Effector CD4-positive, alpha-beta T cell (primary cell): ENCODE data around the gene SLC9C2.
"Not testable (repeated sequence)": the region's sequence is repeated elsewhere in the genome, so short reads cannot be mapped to it uniquely, and the experiment has no call there.

Source experiments
- DNase-seq: peaks from one replicate; pipeline ENCODE4 v3.0.0-alpha.2; 2020

Gene SLC9C2

GRCh38 chr1:173482683-173483082 lies 120.2 kb downstream of the SLC9C2 start:
- no peak for DNase-seq

- DNase-seq: no peak
Observed at GRCh38 chr1:173481195-173481772, 121.6 kb downstream of the SLC9C2 start.

DNA sequence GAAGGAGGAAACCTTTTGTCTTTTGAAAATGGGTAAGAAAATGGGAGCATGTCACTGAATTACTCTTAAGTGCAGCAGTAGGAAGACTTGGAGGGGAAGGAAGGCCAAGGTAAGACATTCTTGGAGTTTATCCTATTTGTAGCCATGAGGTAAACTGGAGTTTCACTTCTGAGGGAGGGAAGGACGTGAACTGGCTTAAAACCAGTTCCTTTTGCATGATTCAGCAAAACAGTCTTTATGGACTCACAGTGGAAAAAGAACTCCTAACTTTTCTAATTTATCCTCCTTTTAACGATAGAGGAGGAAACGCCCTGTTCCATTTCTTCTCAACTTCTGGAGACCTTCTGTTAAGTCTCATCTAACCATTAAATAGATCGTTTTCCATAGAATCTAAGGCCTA lies 123.2 kb downstream of the SLC9C2 start:
- no peak for DNase-seq

GRCh38 chr1:173478094-173478674 lies 124.7 kb downstream of the SLC9C2 start:
- DNase-seq: no peak

- peak; percentile 81 for DNase-seq
Observed at GRCh38 chr1:173477286-173478093, 125.4 kb downstream of the SLC9C2 start, which contains the start of gene PRDX6. Gene PRDX6, plus strand, starts transcription at chr1:173477335. Its CDS starts 63 bp downstream, at chr1:173477398.

DNA sequence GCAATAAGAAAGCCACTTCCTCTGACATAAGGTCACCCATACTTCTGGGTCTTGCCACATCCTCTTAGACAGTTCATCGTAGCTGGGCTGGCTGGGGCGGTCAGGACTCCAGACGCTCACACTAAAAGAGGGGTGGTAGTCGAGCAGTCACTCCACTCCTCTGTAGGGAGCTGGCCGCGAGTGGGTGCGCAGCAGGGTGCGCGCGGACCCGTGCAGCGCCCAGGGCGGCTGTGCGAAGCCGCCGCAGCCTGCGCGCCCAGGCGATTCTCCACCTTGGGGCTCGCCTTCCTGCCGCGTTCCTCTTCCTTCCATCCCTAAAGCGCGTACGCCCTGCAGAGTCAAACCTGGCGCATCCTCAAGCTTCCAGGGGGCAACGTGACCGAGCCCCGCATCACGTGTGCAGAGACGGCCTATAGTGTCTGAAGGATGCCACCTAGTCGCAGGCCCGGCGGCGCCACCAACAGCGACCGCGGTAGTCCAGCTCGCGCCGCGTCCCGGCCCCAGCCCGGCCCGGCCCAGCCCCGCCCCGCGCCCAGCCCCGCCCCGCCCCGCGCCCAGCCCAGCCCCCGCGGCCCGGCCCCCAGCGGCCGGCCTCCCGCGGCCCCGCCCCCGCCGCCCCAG lies 126.1 kb downstream of the SLC9C2 start:
- peak; percentile 62 for DNase-seq

DNA sequence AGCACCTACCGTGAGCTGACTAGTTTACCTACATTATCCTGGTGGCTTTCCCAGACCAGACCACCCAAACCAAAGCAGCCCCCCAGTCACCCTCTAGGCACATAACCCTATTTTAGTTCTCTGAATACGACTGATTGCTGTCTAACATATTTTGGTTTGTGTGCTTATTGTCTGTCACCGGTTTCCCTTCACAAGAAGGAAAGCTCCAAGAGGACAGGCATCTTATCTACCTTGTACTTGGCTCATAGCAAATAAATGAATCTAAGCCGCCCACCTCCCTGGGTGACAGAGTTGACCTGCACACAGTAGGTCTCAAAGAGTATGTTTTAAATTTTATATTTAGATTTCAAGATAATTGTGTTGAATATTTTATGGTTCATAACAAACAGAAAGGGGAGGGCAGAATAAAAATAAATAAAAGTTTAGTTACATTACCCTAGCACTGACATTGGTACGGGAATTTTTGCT lies 126.6 kb downstream of the SLC9C2 start:
- DNase-seq: no peak

GRCh38 chr1:173475564-173476196 lies 127.2 kb downstream of the SLC9C2 start:
- no peak for DNase-seq

GRCh38 chr1:173474780-173475421 lies 128.0 kb downstream of the SLC9C2 start:
- DNase-seq: not testable (repeated sequence)

DNA sequence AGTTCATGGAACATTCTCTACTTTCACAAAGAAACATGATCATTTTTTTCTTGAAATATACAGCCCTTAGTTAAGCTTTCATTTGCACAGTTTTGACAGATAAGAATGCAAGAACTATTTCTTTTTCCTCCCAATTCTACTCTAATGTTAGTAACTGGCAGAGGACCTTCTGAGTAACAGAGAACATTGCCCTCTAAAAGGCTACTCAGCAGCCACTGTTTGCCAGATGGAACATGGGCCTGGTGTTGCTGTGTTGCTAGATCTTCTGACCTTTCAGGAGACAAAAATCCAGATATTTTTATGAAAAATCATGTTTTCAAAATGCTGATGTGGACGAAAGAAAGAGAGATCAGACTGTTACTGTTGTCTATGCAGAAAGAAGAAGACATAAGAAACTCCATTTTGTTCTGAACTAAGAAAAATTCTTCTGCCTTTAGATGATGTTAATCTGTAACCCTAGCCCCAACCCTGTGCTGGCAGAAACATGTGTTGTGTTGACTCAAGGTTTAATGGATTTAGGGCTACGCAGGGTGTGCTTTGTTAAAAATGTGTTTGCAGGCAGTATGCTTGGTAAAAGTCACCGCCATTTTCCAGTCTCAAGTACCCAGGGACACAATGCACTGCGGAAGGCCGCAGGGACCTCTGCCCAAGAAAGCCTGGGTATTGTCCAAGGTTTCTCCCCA lies 128.6 kb downstream of the SLC9C2 start:
- no peak for DNase-seq

DNA sequence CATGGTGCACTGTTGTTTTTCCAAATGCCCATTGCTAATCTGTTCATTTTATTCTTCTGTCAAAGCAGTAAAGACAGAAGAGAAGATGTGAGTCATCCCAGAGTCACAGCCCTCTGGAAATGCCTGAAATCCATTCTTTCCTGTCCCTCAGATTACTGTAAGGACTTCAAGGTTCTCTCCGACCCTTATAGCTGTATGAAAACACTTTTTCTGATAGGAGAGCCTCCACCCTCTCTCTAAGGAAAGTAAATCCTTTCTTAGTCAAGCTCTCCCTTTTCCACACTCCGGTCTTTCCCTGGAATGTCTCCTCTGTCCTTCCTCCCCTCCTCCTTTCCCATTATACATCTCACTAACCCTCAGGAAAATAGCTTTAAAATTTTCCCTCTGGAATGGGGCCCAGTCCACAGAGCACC lies 129.3 kb downstream of the SLC9C2 start:
- no peak for DNase-seq

GRCh38 chr1:173470608-173471007 lies 132.3 kb downstream of the SLC9C2 start:
- DNase-seq: no peak

DNA sequence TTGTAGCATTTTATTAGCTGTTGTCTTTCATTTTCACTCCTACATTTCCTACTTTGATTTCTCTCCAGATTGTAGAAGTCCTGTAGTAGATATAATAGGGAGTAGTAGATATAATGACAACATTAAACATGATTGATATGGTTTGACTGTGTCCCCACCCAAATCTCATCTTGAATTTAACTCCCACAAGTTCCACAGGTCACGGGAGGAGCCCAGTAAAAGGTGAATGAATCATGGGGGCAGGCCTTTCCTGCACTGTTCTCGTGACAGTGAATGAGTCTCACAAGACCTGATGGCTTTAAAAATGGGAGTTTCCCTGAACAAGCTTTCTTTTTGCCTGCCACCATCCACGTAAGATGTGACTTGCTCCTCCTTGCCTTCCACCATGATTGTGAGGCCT lies 133.2 kb downstream of the SLC9C2 start:
- DNase-seq: no peak

- no peak for DNase-seq
Observed at GRCh38 chr1:173467426-173467825, 135.4 kb downstream of the SLC9C2 start.

DNA sequence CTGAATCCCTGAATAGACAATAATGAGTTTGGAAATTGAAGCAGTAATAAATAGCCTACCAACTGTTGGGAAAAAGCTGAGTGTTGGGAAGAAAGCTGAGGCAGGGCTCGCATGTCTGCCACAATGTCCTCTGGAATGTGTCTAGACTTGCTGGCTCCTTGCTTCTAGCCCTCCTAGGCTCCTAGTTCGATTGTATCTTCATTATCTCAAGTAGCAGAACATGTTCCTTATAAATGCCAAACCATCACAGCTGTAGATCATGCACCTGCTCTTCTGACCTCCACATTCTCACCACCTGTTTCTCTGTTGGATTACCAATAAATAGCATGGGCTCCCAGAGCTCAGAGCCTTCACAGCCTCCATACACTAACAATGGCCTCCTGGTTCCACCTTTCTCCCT lies 138.7 kb downstream of the SLC9C2 start:
- not testable (repeated sequence) for DNase-seq

DNA sequence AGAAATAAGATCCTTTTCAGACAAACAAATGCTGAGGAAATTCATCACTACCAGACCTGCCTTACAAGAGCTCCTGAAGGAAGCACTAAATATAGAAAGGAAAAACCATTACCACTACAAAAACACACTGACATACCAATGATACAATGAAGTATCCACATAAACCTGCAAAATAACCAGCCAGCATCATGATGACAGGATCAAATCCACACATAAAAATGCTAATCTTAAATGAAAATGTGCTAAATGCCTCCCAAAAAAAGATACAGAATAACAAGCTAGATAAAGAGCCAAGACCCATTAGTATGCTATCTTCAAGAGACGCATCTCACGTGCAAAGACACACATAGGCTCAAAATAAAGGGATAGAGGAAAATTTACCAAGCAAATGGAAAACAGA lies 140.2 kb downstream of the SLC9C2 start:
- DNase-seq: not testable (repeated sequence)

DNA sequence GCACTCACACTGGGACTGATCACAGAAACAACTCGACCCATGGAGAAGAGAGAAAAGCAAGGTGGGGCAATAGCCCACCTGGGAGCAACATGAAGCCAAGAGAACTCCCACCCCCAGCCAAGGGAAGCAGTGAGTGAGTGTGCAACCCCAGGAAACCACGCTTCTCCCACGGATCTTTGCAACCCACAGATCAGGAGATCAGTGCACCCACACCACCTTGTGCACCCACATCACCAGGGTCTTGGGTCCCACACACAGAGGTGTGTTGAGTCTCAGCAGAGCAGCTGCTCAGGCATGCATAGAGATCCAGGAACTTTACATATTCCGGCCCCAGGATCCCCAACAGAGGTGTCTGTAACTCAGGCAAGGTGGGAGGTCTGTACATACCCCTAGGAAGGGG lies 143.0 kb downstream of the SLC9C2 start:
- DNase-seq: no peak

DNA sequence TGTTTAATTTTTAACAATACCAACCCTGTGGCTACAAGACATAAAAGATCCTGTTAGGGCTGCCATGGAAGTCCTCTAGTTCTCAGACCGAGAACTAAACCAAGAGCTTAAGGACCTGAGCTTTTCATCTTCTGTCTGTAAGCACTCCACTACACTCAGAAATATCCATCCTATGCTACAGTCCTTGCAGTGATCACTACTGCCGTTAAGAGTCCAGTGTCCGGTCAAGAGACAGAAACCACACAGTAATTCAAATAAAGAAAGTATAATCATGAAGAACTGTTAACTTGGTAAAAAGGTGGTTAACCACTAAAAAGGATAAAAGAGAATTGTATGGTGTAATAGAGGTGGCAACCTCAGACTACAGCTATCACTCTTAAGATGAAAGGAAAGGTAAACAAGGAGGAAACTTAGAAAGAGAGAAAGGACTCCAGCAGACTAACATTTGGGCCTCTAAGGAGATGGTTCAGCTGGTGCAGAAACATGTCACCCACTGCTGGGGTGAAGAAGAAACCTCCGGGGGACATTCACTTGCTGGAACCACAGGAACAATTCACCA lies 147.8 kb downstream of the SLC9C2 start:
- no peak for DNase-seq

GRCh38 chr1:173453982-173454381 lies 148.9 kb downstream of the SLC9C2 start:
- DNase-seq: no peak

DNA sequence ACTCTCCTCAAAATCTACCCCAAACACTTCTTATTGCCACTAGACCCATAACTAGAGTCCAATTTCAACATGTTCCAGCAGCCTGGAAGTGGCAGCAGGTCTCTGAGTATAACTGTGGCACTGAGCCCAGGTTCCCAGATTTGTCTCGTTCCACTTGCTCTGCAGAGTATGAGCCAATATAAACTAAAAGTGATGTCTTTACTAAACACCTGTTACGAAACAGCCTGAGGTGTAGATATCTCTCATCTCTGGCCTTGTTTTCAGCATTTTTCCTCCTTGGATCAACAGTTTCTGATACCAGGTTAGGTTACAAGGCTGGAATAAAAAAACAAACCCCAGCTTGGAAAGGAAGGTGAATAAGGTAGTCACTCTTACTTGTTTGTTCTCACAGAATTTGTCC lies 150.9 kb downstream of the SLC9C2 start:
- no peak for DNase-seq
